ENCODE data around the gene ZHX3. TPM values are rescaled to one million over a fixed set of nuclear protein-coding genes. Genes with fewer than 3 reads are reported as not detected.

The ZHX3 gene
- total and polyA plus RNA-seq, 2 donors (not counting 1 experiment from before 2014, with no cell fraction given): 4.3 to 22.2 TPM

GRCh38 chr20:41278936-41279335 is 38.6 kb downstream of the ZHX3 start:
- ATAC-seq (ENCODE audit: low read depth): no peak
- H3K9me3 Mint-ChIP-seq (ENCODE audit: insufficient read depth): no peaks in the 10 kb centered on the region
- 100% methylated on average over 1 of the region's 5 CpGs for WGBS (ENCODE audit: insufficient coverage)

GRCh38 chr20:41277049-41277448 is 40.5 kb downstream of the ZHX3 start:
- ATAC-seq (ENCODE audit: low read depth) (no peak), DNase-seq (no peak)
- no peaks in the 10 kb centered on the region for H3K9me3 ChIP-seq (ENCODE audit: control extremely low read depth in 1 of 3, control insufficient read depth in 2 of 3, insufficient read depth in 1 of 3, low read length in 2 of 3)
- H3K9ac ChIP-seq (ENCODE audit: low read length): no peak overlapping the region
- ChIA-PET CTCF (no interaction called here), POLR2A (no interaction called here)
- H3K4me1 ChIP-seq (ENCODE audit: control insufficient read depth in 2 of 2, insufficient read depth in 2 of 2, low read length in 2 of 2): peaks cover 5 to 6% of the 10 kb centered on the region in 2 donors
- H3K36me3 ChIP-seq (replicated peaks in 1 of 2; ENCODE audit: control extremely low read depth in 1 of 2, control insufficient read depth in 1 of 2, extremely low read depth in 1 of 2, insufficient read depth in 2 of 2, low read length in 1 of 2): no peaks in the 10 kb centered on the region
- peaks cover 4% of the 10 kb centered on the region for H3K79me2 ChIP-seq (ENCODE audit: control insufficient read depth, insufficient read depth, low read length)
- Mint-ChIP-seq H3K4me1 (peaks cover 11% of the 10 kb centered on the region), H3K27me3 (no peaks in the 10 kb centered on the region), H3K9me3 (ENCODE audit: insufficient read depth) (no peaks in the 10 kb centered on the region), H3K27ac (no peak overlapping the region), H3K4me3 (no peak overlapping the region)
- H2AFZ ChIP-seq (ENCODE audit: insufficient read depth, low read depth, low read length, poor library complexity, severe bottlenecking): no peak overlapping the region
- WGBS (ENCODE audit: insufficient coverage): 80% methylated on average over 1 of the region's 3 CpGs
- H3K27ac ChIP-seq (ENCODE audit: low read length in 2 of 2): no peak overlapping the region
- H3K27me3 ChIP-seq (replicated peaks in 1 of 4; ENCODE audit: control extremely low read depth in 1 of 4, control insufficient read depth in 3 of 4, insufficient read depth in 4 of 4, low read length in 3 of 4): no peaks in the 10 kb centered on the region
- no peak overlapping the region for H3K4me3 ChIP-seq (ENCODE audit: control extremely low read depth in 1 of 5, extremely low read depth in 1 of 5, insufficient read depth in 1 of 5, low read depth in 2 of 5, low read length in 4 of 5)
- no peaks in the 10 kb centered on the region for H4K20me1 ChIP-seq (ENCODE audit: control insufficient read depth, insufficient read depth, low read length, poor library complexity, severe bottlenecking)
- no peak for TF ChIP-seq CTCF (IDR thresholded peaks at IDR 0.05)
- no peak for TF ChIP-seq EZH2 (IDR thresholded peaks at IDR 0.05; ENCODE audit: borderline replicate concordance, insufficient read depth, low read depth, low read length, poor library complexity, severe bottlenecking)
- no peak overlapping the region for H3K4me2 ChIP-seq (replicated peaks; ENCODE audit: low read depth, low read length, poor library complexity, severe bottlenecking)
- intact Hi-C loops (cut with micrococcal nuclease): no loop called here

More at GRCh38 chr20:41278936-41279335, 38.6 kb downstream of the ZHX3 start:
- Mint-ChIP-seq H3K4me1 (peaks cover 8% of the 10 kb centered on the region), H3K27ac (no peak overlapping the region), H3K4me3 (no peak overlapping the region), H3K27me3 (no peaks in the 10 kb centered on the region)
- Histone ChIP-seq H3K79me2 (ENCODE audit: control insufficient read depth, insufficient read depth, low read length) (peaks cover 4% of the 10 kb centered on the region), H3K4me3 (ENCODE audit: control extremely low read depth in 1 of 5, extremely low read depth in 1 of 5, insufficient read depth in 1 of 5, low read depth in 2 of 5, low read length in 4 of 5) (no peak overlapping the region), H3K27me3 (replicated peaks in 1 of 4; ENCODE audit: control extremely low read depth in 1 of 4, control insufficient read depth in 3 of 4, insufficient read depth in 4 of 4, low read length in 3 of 4) (no peaks in the 10 kb centered on the region), H3K4me2 (replicated peaks; ENCODE audit: low read depth, low read length, poor library complexity, severe bottlenecking) (no peak overlapping the region), H2AFZ (ENCODE audit: insufficient read depth, low read depth, low read length, poor library complexity, severe bottlenecking) (no peak overlapping the region), H4K20me1 (ENCODE audit: control insufficient read depth, insufficient read depth, low read length, poor library complexity, severe bottlenecking) (no peaks in the 10 kb centered on the region), H3K4me1 (ENCODE audit: control insufficient read depth in 2 of 2, insufficient read depth in 2 of 2, low read length in 2 of 2) (peaks cover 5 to 6% of the 10 kb centered on the region in 2 donors), H3K9me3 (ENCODE audit: control extremely low read depth in 1 of 3, control insufficient read depth in 2 of 3, insufficient read depth in 1 of 3, low read length in 2 of 3) (no peaks in the 10 kb centered on the region), H3K9ac (ENCODE audit: low read length) (no peak overlapping the region), H3K27ac (ENCODE audit: low read length in 2 of 2) (no peak overlapping the region), H3K36me3 (replicated peaks in 1 of 2; ENCODE audit: control extremely low read depth in 1 of 2, control insufficient read depth in 1 of 2, extremely low read depth in 1 of 2, insufficient read depth in 2 of 2, low read length in 1 of 2) (no peaks in the 10 kb centered on the region)
- ChIA-PET POLR2A (no interaction called here), CTCF (interaction anchor here (1.3 kb wide), 1 partner anchor 46 kb away, joined by 4 read pairs; no protein-coding TSS in a partner anchor)
- TF ChIP-seq EZH2 (IDR thresholded peaks at IDR 0.05; ENCODE audit: borderline replicate concordance, insufficient read depth, low read depth, low read length, poor library complexity, severe bottlenecking): no peak
- no peak for TF ChIP-seq CTCF (IDR thresholded peaks at IDR 0.05)
- intact Hi-C loops (cut with micrococcal nuclease): no loop called here
- no peak for DNase-seq

All from B cell (primary cell).